M059J (cell line): ENCODE results near the gene SDHAF1. TPM values are rescaled to one million over a fixed set of nuclear protein-coding genes. Genes with fewer than 3 reads are reported as not detected.
"Not testable (repeated sequence)": the region's sequence is repeated elsewhere in the genome, so short reads cannot be mapped to it uniquely, and the experiment has no call there.

Experiments
- DNase-seq: peaks from one replicate; pipeline ENCODE4 v3.0.0-alpha.2; 2012; ENCODE audit warnings: low read depth
- total RNA-seq: library from RNA; depleted of rRNA; stranded (reverse); fragments of >200 nt; shearing (Covaris generic); gene quantifications from 2 replicates; pipeline ENCODE4 v1.2.3, GENCODE V29; 2014; rRNA removed

SDHAF1 gene, protein sequence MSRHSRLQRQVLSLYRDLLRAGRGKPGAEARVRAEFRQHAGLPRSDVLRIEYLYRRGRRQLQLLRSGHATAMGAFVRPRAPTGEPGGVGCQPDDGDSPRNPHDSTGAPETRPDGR
- 32.0 and 40.1 TPM in 2 replicates for total RNA-seq

DNA sequence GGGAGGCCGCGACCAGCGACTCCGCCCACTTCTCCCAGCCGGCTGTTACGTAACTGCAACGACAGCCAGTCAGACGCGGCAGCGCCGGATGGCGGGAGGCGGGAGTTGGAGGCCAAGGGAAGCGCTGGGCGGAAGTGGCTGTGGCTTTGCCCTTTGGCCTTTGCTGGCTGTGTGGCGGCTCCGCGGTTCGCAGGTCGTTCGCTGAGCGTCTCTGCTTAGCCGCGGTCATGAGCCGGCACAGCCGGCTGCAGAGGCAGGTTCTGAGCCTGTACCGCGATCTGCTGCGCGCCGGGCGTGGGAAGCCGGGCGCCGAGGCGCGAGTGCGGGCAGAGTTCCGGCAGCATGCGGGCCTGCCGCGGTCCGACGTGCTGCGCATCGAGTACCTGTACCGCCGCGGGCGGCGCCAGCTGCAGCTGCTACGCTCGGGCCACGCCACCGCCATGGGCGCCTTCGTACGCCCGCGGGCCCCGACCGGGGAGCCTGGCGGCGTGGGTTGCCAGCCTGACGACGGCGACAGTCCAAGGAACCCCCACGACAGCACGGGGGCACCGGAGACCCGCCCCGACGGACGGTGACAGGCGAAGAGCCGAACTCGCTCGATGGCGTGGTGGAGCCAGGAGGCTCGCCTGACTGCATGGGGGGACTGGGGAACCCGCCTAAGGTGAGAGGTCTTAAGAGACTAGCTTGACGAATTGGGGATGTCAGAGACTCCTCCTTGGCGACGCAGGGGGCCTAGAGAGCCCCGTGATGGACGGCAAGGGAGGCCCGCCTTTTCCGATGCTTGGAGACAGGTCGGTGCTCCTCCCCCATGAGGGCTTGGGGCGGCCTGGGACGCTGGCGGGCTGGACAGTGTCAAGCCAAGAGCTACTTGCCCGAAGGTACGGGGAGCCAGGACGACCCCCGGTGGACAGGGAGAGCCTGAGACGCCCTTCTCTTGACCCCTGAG is at the start of gene SDHAF1:
SDHAF1 (plus strand) TSS at position 141 of the 946 bp plus-strand sequence; CDS start at position 228, 87 bp downstream.
- peak; percentile 95 for DNase-seq

DNA sequence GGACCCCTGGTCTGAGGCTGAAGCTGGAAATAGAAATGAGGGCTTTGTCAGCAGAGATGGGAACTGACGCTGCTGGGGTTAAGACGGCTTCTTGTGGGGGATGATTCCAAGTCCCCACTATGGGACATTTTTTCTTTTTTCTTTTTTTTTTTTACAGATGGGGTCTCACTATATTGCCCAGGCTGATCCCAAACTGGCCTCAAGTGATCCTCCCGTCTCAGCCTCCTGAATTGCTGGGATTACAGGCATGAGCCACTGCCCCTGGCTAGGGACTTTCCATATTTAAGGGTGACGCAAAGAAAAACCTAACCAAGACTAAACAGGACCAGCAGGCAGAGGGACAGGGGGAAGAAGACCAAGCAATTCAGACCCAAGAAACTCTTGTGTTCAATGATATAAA is 48.8 kb upstream of the SDHAF1 start:
- no peak for DNase-seq

GRCh38 chr19:35949131-35949530 is 45.9 kb upstream of the SDHAF1 start:
- no peak for DNase-seq

GRCh38 chr19:35955881-35956634 is 38.9 kb upstream of the SDHAF1 start:
- no peak for DNase-seq

GRCh38 chr19:35957411-35957810 is 37.6 kb upstream of the SDHAF1 start:
- DNase-seq: not testable (repeated sequence)

- DNase-seq: no peak
Measured at GRCh38 chr19:35958660-35959039, 36.3 kb upstream of the SDHAF1 start.

DNA sequence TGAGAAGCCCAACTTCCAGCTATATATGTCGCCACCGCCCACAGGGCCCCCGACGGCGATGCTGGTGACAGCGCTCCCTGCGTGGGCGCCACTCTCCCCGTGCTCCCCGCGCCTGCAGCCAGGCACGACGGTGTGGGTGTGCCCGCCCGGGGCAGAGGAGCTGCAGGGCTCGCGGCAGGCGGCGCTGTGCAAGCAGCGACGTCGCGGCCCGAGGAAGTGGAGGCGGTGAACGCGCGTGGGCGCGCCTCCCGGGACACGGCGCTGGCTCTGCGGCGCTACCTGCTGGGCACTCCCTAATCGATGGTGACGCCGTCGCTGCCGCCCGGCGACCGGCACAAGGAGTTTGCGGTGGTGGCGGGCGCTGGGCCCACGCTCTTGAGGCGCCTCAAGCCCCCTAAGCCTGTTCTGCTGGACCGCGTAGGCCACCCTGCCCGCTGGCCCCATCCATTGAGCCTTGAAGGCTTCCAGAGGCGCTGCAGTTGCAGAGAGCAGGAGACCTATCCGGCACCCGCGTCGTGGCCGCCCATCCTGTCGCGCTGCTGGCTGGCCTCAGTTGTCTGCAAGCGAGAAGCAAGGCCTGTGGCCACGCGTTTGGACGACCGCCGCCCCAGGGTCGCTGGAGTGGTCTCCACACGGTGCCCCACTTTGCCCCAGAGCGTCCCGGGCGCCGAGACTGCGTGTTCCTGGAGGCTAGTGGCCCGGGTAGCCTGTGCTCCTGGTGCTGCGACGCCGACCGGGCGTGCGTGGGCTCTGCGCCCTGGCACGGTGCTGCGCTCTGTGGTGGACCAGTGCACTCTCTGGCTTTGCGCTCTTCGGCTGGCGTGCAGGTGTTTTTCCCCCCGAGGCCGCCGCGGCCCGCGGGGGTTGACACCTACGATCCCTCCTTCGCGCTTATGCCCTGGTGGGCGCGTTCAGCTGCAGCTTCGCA is 35.7 kb upstream of the SDHAF1 start:
- no peak for DNase-seq

GRCh38 chr19:35959968-35960320 is 35.0 kb upstream of the SDHAF1 start:
- DNase-seq: no peak

- no peak for DNase-seq
Measured at GRCh38 chr19:35960432-35960972, 34.5 kb upstream of the SDHAF1 start.

DNA sequence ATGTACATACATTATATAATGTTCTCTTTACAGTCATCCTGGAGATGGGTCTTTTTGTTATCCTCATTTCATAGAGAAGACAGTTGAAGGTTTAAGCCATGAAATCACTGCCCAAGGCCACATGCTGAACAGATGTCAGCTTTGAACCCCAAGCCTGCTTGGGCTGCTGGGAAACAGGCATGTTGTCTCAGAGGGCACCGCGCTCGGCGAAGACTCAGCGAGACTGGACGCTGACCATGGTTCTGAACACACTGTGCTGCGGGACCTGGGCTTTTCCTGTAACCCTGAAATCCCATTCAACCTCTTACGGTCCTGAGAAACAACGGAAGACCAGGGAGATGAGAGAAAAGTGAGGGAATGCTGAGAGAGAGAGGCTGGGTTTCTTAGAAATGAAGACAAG is 31.5 kb upstream of the SDHAF1 start:
- peak; percentile 37 for DNase-seq

DNA sequence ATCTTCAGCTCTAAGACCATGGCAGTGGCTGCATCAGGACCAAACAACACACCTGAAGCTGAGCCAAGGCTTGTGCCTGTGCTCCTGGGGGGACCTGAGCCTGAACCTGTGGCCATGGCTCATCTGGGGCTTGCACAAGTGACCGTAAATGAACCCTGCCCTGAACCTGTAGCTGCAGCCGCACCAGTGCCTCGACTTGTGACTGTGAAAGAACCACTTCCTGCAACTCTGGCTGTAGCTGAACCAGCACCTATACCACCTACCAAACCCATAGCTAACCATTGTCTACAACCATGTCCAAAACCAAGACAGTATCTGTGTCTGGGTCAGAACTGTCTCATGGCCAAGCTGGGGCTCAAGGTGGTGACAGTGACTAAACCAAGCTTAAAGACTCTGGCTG is 28.2 kb upstream of the SDHAF1 start:
- no peak for DNase-seq

GRCh38 chr19:35973487-35973886 is 21.5 kb upstream of the SDHAF1 start:
- DNase-seq: peak; percentile 7

DNA sequence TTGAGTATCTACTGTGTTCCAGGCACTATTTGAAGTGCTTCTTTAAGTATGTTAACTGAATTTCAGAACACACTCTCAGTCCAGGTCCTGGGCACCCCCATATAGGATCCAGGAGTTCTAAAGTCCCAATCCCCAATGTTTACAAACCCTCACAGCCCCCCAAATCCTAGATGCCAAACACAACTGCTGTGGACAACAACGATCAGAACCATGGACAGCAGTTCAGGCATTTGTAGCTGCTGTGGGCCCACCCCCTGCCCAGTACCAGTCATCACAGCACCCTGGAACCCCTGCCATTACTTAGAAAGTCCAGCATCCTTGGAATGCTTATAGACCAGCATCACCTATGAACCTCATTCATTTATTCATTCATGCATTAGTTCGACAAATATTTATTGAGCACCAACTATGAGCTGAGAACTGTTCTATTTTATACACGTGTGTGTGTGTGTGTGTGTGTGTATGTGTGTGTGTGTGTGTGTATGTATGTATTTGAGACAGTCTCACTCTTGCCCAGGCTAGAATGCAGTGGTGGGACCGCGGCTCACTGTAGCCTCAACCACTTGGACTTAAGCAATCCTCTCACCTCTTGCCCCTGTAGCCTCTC is 19.3 kb upstream of the SDHAF1 start:
- peak; percentile 33 for DNase-seq

DNA sequence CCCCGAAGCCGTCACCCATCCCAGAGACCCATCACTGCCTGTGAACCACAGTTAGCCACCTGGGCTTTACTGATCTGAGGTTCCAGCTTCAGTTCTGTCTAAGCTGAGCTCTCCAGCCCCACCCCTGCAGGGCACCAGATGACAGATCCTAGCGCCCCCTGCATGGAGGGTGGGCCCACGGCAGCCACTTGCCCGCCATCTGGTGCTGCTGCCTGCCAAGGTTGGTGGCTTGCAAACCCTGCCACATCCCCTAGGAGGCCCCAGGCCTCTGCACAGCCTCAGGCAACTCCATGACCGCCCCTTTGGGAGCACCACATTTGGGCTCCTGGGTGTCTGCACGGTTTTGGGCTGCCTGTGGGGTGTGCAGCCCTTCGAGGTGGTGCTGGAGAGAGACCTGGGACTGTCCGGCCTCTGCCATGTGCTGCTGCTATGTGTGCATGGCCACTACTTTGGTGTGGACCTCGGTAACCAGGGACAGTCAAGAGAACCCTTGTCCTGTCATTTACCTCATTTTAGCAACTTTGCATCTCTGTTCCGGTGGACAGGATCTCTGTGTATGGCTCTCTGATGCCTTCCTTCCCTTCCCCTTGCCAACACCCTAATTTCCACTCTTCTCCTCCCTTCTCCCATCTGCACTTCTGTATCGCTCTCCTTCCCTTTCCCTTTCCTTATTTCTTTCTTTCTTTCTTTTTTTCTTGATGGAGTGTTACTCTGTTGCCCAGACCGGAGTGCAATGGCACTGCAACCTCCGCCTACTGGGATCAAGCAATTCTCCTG is 17.4 kb upstream of the SDHAF1 start:
- no peak for DNase-seq

DNA sequence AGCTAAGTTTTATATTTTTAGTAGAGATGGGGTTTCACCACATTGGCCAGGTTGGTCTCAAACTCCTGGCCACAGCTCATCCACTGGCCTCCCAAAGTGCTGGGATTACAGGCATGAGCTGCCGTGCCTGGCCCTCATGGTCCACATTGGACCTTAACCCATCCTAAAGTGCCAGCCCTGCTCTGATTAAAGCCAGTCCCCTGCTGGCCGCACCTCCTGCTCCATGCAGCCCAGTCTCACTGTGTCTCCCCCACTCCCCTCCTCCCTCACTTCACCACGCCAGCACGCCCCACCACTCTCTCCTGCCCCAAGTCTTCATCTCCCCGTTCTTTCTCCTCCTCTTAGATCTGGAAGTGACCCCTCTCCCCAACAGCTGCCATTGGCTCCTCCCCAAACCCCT is 16.7 kb upstream of the SDHAF1 start:
- no peak for DNase-seq

DNA sequence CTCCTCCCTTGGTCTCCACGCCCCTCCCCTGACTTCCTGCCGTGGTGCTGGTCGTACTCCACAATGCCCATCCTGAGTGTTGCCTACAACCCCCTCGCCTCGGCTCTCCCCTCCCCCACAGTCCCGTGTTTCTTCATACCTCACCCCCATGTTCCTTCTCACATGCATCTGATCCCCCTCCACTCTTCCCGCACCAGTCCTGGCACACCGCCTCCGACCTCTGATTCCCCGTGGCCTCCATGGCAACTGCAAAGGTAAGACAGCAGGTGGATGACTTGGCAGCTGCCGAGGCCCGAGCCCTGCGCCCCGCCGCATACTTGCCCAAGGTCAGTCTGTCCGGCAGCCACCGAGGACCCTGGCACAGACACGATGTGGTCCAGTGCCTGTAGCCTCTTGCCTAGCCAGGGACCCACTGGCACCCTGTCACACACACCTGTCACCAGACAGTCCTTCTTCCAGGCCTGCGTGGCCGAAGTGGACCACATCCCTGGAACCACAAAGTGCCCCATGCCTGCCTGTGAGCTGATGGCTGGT is 16.1 kb upstream of the SDHAF1 start:
- no peak for DNase-seq

DNA sequence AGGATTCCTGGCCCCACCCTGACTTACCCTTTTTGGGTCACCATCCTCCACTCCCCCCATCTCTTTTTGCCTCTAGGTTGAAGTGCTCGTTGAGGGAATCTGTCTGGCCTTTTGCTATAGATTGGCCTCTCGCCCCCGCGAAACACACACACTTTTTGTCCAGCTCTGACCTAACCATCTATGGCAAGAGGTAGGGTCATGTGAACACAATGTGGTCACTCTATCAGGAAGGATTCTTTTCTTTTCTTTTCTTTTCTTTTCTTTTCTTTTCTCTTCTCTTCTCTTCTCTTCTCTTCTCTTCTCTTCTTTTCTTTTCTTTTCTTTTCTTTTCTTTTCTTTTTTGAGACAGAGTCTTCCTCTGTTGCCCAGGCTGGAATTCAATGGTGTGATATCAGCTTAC is 14.0 kb upstream of the SDHAF1 start:
- DNase-seq: not testable (repeated sequence)

- DNase-seq: no peak
Measured at GRCh38 chr19:35983177-35983576, 11.8 kb upstream of the SDHAF1 start.

- DNase-seq: no peak
Measured at GRCh38 chr19:35986111-35986510, 8.9 kb upstream of the SDHAF1 start.
